Kidney glomerular epithelial cell (primary cell): ENCODE results near the gene CLEC20A.
"Not testable (repeated sequence)": the region's sequence is repeated elsewhere in the genome, so short reads cannot be mapped to it uniquely, and the experiment has no call there.

Experiments used
- DNase-seq: peaks from one replicate; lab custom pipeline; 2025; lab: John Stamatoyannopoulos, UW

Gene CLEC20A

GRCh38 chr1:178529364-178530036 is 32.7 kb upstream of the CLEC20A start:
- DNase-seq = no peak

- DNase-seq = no peak
These were observed 32.2 kb upstream of the CLEC20A start for GRCh38 chr1:178528953-178529335.

DNA sequence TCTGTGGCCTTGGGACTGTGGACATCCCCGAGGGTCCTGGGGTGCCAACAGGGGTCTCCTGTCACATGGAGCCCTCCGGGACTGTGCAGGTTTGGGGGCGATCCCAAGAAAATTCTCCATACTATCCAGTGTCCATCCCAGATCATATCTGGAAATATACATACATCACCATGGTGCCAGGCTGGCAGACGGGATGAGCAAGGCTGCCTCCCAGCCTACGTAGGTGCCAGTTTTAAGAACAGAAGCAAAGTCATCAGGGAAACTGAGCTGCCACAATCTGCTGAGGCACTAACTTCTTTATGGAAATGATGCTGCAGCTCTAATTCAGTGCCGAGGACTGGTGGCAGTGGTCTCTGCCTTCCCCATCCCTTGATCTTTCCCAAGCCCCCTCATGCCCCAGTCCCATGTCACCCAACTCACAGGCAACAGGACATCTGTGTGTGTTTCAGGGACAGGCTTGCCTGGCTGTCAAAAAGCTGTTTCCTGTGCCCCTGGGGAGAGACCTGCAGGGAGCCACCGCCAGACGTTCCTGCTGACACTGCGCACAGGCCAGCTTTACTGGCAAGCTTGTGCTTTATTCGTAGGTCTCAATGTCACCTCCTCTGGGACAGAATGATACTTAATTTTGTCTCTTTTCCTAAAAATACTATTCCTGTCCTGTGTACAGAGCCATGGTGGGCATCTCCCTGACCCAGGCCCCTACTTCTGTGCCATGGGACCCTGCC is 31.6 kb upstream of the CLEC20A start:
- no peak for DNase-seq

DNA sequence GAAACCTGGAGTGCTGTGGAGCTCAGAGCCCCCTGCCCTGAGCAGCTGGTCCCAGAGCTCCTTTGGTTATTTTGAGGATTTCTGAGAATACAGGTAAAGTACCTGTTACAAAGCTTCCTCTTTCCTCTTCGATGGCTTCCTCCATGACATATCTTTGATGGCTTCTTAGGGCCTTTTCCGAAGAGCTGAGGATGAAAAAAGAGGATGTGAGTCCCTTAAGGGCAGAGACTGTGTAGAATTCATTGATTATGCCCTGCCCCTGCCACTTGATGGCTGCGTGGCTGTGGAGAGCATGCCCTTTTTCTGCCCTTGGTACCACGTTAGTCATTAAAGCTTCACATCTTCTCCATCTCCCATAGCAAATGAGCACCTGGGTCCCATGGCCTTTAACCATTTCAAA is 30.4 kb upstream of the CLEC20A start:
- no peak for DNase-seq

DNA sequence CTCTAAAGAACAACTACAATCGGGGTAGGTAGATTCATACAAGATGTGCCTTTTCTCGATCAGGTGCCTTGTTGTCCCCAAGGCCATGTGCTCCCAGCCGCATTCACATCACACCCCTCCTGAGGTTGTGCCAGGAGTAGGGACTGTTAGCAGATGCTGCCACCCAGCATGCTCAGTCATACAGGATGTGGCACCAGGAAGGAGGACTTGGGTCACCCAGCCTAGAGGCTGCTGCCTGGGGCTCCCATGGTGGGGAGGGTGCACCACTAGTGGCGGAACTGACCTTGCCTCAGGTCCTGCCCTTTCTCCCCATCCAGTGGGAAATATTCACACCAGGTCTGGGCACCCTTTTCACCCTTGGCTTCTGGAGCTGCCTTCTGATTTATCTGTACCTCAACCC is 24.5 kb upstream of the CLEC20A start:
- no peak for DNase-seq

DNA sequence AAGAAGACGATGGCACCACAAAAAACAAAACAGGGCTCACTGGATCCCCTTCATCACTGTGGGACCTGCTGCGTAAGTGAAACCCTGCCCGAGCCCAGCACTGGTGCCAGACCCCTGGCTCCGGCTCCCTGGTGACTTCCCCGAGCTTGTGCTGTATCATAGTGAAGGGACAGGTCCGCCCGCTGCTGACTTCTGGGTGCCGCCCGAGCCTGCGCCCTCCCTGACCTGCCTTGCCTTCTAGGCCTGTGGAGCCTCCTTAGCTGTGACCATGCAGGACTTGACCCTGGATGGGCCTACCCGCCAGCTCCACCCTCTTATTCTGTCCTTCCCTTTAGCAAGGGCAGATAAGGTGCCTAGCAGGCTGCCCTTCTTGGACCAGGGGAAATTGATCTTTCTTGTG is 24.0 kb upstream of the CLEC20A start:
- DNase-seq = no peak

DNA sequence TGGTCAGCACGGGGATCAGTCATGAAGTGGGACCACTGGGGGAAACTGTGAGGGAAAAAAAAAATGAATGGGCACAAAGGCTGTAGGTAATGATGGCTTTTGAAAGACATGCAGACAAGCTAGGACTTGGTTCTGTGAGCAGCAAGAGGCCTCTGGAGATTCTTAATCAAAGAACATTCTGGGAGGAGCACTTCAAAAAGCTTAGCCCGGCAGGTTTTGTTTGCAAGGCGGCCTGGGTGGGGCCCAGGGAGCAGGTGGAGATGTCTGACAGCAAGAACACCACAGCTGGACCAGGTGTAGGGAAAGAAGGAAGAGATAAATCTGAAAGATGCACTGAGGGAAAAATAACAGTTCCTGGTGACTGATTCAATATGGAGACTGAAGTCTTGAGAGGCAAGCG is 22.1 kb upstream of the CLEC20A start:
- DNase-seq = no peak

- DNase-seq = no peak
These were observed 19.3 kb upstream of the CLEC20A start for GRCh38 chr1:178516110-178516509.

DNA sequence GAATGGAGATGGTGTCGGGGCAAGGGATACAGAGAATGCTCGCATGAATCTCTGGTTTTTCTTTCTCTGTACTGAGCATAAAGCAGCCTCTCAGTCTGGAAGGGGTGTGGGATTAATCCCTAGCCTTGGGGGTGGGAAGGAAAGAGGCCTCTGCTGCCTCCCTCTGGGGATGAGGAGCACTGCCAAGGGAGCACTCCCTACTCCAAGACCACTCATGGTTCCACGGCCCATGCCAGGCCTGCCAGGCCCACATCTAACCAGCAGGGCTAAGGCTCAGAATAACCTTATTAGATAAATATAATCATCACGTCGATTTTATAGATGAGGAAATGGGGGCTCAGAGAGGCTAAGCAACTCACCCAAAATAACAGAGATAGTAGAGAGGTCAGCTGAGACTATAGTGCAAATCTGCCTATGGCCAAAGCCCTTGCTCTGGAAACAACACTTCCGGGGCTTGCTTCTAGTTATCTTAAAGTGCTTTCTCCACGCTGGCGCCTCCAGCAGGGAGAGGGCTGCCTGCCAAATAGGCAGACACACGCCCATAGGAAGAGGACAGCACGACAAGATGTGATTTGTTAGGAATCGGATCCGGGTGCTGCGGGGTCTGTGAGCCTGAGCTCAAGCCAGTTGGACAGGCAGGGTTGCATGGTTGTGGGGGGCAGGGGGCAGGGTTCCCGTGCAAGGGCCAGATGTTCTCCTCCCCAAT is 16.7 kb upstream of the CLEC20A start:
- DNase-seq = no peak

DNA sequence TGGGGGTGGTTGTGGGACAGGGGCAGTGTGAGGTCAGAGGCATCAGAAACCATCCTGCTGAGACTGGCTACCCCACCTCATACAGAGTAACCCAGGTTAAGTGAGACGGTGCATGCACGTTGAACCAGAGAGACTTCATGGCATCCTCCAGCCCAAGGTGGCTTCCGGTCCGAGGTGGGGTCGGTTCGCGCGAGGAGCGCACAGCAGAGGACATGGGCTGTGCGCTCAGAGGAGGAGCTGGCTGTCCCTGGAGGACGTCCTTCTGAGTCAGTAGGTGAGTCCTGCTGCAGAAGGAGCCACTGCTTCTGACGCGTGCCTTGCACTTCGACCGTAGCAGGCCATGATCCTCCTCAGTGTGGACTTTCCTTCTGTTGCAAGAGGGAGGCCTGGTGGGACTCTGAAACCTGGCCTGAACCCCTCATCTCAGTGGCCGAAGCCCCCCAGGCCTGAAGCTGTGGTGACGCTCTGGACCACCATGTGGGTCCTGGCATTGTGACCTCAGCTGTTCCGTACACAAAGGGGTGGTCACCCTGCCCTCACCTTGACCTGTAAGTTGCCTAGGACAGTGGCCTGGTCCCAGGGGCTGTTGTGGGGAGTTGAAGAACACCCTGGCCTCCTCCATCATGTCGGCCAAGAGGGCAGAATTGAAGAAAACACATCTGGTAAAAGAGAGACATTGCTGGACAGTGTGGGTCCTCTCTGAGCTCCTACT is 16.0 kb upstream of the CLEC20A start, which contains the start of gene TEX35:
TSS of gene TEX35 (plus strand) at position 544 of the 712 bp plus-strand sequence. CDS start at position 624, 80 bp downstream.
- no peak for DNase-seq

DNA sequence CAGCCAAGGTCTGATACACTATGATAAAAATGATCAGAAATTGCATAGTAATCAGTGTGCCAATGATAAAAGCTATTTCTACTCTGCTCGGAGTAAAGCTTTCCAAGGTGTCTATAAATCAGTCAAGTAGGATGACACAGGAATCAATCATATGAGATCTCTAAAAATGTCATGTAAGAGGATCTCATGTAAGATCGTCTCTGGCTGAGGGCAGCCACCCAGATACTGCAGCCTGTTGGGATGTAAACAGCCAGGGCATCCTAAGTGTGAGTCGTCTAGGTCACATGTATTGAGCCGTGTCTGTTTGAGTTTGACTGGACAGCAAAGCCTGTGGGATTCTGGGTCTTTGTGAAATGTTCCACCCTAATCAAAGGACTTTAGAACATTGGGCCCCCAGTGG is 13.4 kb upstream of the CLEC20A start:
- no peak for DNase-seq

- DNase-seq = no peak
These were observed 12.7 kb upstream of the CLEC20A start for GRCh38 chr1:178509414-178510007.

- no peak for DNase-seq
These were observed 9.9 kb upstream of the CLEC20A start for GRCh38 chr1:178506669-178507068.

DNA sequence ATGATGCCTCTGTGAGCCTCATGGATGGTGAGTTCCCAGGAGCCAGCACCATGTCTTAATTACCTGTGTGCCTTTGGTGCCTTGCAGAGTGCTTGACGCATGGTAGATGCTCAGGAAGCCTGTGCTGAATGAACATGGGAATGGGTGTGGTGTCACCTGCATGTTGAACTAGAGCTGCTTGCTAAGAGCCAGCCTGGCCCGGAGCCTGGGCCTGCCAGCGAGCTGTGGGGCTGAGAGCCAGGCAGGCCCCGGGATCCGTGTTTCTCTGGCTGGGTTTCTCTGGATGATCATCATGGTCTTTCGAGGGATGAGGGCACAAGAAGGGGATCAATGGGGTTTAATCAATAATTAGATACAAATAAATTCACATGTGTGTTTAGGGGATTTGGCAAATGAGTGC is 9.4 kb upstream of the CLEC20A start:
- DNase-seq = no peak

DNA sequence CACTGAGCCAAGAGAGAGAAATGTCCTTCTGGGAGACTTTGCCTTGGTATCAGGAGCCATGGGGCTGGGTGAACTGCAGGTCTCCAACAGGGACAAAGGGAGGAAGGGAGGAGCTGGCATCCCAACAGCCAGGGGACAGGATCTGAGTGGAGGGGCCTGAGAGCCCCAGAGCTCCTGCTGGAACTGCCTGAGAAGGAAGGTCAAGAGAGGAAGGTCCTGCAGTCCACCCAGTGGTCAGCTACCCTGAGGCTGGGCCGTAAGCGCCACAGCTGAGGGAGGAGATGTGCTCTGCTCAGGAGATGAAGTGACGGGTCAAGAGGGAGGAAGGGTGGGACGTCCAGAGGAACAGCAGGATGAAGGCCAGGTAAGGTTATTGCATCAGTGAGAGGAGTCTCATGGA is 7.5 kb upstream of the CLEC20A start:
- DNase-seq = no peak

- DNase-seq = no peak
These were observed 7.1 kb upstream of the CLEC20A start for GRCh38 chr1:178503849-178504248.

GRCh38 chr1:178503316-178503715 is 6.6 kb upstream of the CLEC20A start:
- not testable (repeated sequence) for DNase-seq

DNA sequence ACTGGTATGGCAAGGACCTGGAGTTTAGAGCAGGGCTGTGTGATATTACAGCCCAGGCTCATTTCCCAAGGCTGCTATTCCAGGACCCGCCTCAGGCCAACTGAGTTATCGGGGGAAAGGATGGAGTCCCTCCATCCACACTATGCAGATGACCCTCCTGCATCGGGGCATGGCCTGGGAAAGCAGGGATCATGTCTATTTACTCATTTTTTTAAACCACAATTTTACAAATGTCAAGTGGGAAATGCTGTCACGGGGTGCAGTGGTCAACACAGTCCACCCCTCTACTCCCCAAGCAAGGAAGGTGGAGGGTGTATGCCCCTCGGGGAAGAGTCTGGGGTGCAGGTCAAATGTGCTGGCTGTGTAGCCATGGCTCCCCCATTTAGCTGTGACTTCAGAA is 6.1 kb upstream of the CLEC20A start:
- no peak for DNase-seq

DNA sequence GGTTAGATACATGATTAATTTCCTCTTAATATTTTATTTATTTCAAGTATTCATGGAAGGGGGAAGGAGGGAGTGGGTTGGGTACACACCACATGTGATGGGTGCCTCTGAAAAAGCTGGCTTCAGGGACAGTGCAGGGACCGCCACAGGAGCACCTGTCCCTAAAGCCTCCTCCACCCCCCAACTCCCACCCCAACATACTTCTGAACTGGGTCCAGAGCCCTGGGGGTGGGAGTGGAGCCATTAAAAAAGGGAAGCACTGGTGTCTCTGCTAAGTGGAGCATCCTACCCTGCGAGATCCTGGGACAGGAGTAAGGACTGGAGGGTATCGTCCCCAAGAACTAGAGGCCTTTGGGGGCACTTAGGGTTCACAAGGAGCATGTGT is 5.6 kb upstream of the CLEC20A start:
- no peak for DNase-seq

GRCh38 chr1:178501705-178502329 is 5.1 kb upstream of the CLEC20A start:
- DNase-seq = peak; percentile 25

GRCh38 chr1:178500936-178501554 is 4.3 kb upstream of the CLEC20A start:
- no peak for DNase-seq
